Stimulated activated CD4-positive, alpha-beta T cell treated with anti-CD3 and anti-CD28 coated beads, Interleukin-1b, Interleukin-23, amount 100 ng/mL, for 24 hours (primary cell): ENCODE measurements around the gene OGFRL1.

Experiments used
- DNase-seq, 4 experiments: peaks; one replicate each; pipeline ENCODE4 v3.0.0-alpha.2; 2020; ENCODE audit warnings: low read depth in 4 of 4, low spot score in 1 of 4

Gene OGFRL1

GRCh38 chr6:71333050-71333449 lies 44.4 kb downstream of the OGFRL1 start:
- no peak for DNase-seq

DNA sequence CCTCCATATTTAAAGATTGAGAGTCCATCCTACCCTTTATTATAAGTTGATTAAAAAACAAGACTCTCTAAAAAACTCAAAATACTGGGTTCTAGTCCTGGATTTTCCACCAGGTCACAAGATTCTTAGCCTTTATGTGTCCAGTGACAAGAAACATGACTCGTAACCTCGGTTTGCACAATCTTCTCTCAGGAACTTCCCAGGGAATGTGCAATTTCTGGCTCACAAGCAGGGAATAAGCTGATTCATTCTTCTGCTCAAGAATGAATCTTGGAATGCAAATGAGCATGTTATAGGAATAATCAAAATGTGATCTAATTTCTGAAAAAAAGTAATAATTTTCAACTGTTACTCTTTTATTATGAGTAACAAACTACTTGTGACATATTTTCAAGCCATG lies 45.1 kb downstream of the OGFRL1 start:
- DNase-seq: no peak

DNA sequence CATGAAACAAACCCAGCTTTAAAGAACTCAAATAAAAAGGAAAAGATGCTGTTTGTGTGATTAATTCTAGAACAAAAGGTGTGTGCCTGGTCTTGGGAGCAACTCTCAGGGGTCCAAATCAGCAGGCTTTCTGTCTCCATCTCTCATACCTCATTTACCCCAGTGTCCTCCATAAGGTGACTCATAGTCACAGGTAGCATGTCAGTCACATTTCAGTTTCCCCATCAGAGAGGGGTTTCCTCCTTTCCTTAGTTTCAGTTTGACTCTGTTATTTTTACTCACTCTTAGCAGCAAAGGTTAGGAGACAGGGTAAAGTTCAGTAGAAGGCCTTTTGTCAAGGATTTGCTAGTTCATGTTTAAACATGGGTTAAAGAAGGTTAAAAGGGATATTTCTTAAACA lies 46.2 kb downstream of the OGFRL1 start:
- DNase-seq: no peak

- no peak for DNase-seq
Observed at GRCh38 chr6:71335544-71335943, 46.9 kb downstream of the OGFRL1 start.

DNA sequence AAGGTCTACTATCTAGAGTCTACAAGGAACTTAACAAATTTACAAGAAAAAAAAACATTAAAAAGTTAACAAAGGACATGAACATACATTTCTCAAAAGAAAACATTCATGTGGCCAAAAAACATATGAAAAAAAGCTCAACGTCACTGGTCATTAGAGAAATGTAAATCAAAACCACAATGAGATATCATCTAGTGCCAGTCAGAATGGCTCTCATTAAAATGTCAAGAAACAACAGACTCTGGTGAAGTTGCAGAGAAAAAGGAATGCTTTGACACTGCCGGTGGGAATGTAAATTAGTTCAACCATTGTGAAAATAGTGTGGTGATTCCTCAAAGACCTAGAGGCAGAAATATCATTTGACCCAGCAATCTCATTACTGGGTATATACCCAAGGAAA lies 48.3 kb downstream of the OGFRL1 start:
- DNase-seq: no peak

- DNase-seq: no peak
Observed at GRCh38 chr6:71338540-71339316, 50.1 kb downstream of the OGFRL1 start.

DNA sequence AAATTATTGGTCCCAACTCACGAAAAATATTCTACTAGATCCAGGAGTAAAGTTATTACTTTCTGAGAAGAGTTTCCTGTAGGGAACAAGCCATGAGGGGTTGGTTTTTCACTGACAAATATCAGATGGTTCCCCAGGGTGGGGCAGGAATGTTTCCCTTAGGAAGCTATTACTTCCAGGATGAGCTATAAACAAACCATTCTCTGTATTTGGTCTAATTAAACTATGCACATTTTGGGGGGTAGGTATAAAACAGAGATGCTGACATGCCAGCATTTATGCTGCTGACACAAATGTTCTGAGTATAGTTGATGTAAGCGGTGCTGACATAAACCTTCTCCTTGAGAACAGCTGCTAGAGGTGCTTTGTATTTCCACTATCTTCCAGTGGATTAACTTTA lies 54.2 kb downstream of the OGFRL1 start:
- DNase-seq: no peak

DNA sequence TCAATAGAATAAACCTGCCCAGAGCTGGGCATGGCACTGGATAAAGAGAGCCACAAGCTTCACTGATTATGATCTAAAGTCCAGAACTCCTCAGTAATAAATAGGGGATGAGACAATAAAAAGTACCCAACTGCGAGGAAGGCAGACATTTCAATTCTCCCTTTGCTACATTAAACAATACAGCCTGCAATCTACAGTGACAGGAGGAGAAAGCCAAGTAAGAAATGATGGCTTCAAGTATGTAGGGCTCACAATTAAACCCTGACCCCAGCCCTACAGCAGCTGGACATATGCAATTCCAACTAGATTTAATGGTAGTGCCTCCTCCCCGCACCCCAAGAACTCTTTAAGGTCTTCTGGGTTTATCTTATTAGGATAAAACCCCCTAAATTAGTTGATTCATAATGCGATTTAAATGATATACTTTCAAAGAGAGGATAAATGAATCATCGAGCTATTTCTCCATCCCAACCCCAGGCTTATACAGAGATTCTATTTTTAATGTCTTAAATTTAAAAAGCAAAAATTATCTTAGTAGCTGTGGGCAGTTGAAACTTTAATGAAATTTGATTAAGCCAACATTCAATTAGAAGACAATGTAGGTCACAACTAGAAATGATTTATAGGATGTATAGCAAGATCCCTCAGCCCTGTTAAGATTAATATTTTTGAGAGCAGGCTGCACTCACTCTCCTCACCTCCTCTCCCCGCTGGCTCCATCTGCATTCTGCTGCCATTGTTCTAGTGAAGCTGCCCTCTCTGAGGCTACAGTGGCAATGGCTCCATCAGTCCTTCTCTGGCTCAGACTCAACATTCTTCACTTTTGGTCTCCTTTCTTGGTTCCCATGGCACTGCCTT lies 57.1 kb downstream of the OGFRL1 start:
- no peak for DNase-seq

- no peak for DNase-seq
Observed at GRCh38 chr6:71346334-71346694, 57.7 kb downstream of the OGFRL1 start.

DNA sequence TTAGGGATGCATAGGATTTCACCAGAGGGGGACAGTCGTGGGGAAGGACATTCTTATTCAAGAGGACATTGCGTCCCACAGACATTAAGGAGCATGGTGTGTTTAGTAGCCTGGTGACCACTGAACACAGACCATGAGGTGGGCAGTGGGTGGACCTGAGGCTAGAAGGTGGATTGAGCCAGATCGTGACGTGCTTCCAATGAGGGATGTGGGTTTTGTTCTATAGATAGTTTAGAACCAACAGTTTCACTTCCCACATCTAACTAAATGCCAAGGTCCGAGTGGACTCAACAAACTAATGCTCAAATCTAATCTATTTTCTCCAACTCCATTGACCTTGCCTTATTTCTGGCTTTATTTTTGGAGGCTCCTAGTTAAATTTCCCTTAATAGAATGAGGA lies 58.5 kb downstream of the OGFRL1 start:
- no peak for DNase-seq

GRCh38 chr6:71349395-71349794 lies 60.8 kb downstream of the OGFRL1 start:
- no peak for DNase-seq

DNA sequence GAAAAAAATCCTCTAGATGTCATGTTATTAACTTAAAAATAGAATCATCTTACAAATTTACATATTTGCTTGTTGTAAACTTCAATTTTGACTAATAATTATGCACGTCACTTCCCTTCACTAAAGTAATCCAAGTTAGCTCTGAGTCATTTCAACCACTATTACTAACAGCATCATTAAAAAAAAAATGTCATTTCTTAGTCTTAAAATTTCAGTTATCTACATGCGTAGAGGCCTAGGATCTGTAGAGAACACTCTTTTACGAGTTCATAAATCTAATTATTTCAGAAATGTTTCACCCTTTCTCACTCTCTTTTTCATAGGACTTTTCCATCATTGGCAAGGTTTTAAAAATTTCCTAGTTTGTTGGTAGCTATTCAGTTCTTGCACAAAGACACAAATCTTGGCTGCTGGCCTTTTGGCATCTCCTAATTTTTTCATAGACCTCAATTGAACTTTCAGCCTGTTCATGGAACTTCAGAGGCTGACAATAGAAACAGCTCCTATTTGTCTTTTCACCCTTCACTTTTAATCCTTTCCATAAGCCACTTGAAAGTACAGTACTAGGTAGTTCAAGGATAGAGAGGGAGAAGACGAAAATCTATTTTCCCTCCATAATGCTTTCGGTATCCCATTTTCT lies 61.5 kb downstream of the OGFRL1 start:
- no peak for DNase-seq

DNA sequence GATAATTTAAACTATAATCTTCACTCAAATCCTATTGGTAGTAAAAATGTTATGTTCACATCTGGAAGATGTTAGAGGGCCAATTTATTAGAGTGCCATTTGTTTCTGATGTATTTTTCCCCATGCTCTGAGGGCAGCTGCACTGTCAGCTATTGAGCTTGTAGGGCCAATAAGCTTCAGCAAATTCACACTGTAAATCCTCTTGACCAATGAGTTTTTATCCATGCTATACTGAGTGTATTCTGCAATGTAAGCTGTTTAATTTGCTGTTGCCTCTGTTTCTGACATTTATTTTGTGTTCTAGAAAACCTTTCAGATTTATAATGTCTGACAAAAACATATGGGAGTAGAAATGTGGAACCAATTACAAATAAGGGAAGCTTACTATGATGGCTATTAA lies 62.6 kb downstream of the OGFRL1 start:
- DNase-seq: no peak
